Astrocyte of the hippocampus (primary cell): ENCODE results near the gene TRIO.

ENCODE experiments used
- DNase-seq: peaks from one replicate; pipeline ENCODE4 v3.0.0; 2011; ENCODE audit warnings: low read depth, low spot score

The TRIO gene

DNA sequence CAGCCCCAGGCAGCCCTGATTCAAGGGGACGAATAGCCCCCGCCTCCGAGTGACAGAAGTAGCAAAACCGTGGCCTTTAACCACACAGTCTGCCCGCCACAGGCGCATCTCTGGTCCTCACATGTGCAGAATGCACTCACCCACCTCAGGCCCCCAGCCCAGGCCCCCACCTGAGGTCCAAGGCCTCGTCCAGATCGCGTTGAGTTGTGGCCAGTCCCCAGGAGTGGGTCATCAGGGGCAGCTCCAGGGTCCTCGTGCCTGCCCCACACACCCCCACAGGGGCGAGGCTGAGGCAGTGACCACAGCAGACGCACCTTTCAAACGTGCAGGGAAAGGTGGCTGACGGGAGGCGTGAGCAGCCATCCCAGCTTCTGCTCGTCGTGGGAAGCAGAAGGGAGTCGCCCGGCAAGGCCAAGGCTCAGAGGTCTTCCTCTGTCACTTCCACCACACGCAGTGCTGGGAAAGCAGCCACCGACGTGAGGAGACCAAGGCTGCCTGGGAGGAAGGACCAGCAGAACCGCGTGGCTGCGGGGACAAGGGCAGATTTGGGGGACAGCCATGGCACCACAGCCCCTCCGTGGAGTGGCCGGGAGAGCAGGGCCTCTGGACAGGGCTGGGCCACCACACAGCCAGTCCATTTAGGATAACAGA, 360.7 kb downstream of the TRIO start:
- no peak for DNase-seq

GRCh38 chr5:14504332-14504727, 361.2 kb downstream of the TRIO start:
- DNase-seq, result no peak

DNA sequence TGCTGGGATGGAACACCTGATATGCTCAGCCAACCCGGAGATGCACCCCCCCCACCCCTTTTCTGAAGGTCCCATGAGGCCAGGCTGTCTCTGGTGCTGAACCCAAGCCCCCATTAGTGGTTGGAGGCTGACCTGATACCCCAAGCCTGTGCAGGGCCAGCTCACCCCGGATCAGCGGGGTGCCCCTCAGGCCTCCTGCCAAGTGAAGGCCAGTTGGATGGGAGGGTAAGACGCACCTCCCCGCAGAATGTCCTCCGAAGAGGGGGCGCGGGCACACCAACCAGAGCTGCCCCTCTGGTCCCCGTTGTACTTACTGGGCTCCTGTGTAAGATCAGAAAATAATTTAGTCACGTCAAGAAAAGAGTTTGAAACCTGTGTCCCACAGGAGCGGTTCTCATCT, 361.7 kb downstream of the TRIO start:
- no peak for DNase-seq

GRCh38 chr5:14505310-14506139, 362.4 kb downstream of the TRIO start:
- DNase-seq, result no peak

DNA sequence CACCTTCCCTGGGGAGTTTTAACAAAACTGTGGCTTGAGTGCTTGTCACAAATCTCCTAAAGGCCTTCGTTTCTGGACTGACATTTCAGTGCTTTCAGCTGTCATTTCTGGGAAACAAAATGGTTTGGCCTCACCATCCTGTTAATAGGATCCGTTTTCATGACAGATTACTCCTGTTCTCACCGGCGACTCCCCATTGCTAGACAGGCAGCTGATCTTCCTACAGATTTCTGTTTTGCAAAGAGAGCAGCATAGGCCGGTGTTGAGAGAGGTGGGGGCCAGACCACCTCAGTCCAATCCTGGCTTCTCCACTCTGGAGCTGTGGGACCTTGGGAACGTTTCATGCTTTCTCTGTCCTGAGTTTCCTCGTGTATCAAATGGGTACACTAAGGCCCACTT, 363.0 kb downstream of the TRIO start:
- no peak for DNase-seq

- DNase-seq, result no peak
Observed at GRCh38 chr5:14506661-14507060, 363.5 kb downstream of the TRIO start.

- DNase-seq, result no peak
Observed at GRCh38 chr5:14507156-14507941, 364.2 kb downstream of the TRIO start.

DNA sequence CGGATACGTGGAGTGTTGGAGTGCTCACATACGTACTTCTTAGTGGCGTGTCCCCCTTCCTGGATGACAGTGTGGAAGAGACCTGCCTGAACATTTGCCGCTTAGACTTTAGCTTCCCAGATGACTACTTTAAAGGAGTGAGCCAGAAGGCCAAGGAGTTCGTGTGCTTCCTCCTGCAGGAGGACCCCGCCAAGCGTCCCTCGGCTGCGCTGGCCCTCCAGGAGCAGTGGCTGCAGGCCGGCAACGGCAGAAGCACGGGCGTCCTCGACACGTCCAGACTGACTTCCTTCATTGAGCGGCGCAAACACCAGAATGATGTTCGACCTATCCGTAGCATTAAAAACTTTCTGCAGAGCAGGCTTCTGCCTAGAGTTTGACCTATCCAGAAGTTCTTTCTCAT, 364.9 kb downstream of the TRIO start:
- no peak for DNase-seq

DNA sequence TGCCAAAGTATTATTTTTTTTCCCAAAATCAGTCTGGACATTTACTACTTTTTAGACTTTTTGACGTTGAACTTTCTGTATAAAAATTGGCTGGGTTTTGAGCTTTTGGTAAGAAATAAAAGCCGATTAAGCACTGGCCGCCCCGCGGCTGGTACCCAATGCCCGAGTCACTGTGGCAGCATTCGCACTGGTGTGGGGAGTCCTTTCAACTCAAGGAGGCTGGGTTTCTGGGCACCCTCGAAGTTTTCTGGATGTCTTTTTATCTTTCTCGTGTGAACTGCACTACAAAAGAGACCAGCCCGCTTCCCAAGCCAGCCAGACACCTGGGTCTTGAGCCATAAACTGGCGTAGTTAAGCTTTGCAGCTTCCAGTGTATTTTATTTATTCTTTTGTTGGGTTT, 366.4 kb downstream of the TRIO start:
- no peak for DNase-seq

- DNase-seq, result no peak
Observed at GRCh38 chr5:14510156-14510734, 367.1 kb downstream of the TRIO start.

GRCh38 chr5:14510880-14511279, 367.7 kb downstream of the TRIO start:
- no peak for DNase-seq

DNA sequence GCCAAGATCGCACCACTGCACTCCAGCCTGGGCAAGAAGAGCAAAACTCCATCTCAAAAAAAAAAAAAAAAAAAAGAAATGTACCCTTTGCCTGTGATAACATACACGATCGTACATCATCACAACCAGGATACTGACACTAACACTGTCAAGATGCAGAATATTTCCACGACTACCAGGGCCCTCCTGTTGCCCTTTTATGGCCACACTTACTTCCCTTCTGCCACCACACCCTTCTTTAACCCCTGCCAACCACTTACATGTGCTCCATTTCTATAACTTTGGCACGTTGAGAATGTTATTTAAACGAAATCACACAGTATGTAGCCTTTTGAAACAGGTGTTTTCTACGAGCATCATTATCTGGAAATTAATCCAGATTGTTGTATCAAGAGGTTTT, 369.4 kb downstream of the TRIO start:
- no peak for DNase-seq

- DNase-seq, result no peak
Observed at GRCh38 chr5:14513266-14513665, 370.1 kb downstream of the TRIO start.

DNA sequence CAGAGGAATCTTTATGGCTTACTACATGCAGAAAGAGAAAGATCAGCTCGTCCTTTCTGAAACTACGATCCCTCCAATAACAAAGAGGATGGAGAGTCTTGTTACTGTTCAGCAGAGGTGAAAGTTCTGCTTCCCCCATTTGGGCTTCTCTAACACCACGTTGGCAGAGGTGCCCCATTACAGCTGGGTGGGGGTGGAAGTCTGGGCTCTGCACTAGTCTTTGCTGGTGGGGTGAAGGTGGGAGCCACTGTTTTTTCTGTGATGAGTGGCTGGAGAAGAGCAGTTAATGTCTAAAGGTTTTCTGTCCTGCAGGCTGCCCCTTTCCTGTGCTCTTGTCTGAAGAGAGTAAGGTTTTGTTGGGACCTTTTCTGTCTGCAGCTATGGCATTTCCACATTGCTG, 373.8 kb downstream of the TRIO start:
- no peak for DNase-seq

- no peak for DNase-seq
Observed at GRCh38 chr5:14518638-14519037, 375.5 kb downstream of the TRIO start.

GRCh38 chr5:14521748-14522147, 378.6 kb downstream of the TRIO start:
- DNase-seq, result no peak

DNA sequence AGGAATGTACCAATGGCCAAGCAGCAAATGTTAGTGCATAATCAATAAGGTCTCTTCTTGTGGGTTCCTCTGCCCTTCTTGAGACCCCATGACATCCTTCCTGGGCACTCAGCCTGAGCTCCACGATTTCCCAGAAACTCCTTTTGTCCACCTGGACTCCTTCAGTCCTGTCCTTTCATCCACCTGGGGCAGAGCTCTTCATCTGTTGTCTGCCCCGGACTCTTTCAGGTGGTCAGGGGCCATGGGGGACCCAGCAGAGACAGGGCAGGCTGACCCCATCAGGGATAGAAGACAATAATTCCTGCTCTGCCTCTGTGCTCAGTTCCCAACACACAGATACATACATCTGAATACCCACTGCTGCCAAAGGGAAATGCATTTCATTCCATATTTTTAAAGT, 379.6 kb downstream of the TRIO start:
- no peak for DNase-seq

DNA sequence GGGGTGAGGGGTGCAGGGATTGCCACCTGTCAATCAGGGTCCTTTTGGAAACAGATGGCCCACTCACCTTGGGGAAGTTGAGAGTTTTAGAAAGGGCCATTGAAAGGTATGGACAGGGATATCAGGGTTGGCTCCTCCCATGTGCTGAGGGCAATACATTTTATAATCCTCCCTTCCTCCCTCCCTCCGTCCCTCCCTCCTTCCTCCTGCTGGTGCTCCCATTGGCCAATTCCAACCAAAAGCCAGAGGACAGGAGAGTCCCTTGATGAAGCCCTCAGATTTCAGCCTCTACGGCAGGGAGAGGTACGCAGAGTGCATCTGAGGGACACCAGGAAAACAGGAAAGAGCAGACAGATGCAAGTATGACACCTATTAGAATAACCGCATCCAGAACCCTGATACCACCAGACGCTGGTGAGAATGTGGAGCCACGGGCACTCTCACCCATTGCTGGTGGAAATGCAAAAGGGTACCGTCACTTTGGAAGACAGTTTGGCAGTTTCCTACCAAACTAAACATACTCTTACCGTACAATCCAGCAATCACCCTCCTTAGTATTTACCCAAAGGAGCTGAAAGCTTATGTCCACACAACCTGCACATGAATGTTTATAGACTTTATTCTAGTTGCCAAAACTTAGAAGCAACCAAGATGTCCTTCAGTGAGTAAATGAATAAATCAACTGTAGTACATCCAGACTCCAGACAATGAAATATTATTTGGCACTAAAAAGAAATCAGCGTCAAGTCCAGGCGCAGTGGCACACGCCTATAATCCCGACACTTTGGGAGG, 380.3 kb downstream of the TRIO start:
- no peak for DNase-seq

DNA sequence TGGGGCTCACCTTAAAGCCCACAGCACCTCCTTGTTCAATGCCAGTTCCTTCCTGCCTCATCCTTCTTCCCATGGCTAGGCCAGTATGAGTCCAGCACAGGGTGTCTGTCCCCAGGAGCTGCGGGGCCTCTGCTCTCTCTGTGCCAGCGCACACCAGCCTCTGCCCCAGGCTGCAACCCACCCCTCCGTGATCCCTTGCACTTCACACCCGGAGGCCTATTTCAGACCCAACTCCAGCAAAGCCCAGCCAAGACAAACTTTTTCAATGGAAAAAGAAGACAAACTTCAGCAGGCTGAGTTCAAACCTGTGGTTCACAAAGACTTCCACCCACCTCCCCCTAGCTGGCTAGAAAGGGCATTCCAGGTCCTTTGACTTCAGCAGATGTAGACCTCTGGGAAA, 382.3 kb downstream of the TRIO start:
- DNase-seq, result no peak

DNA sequence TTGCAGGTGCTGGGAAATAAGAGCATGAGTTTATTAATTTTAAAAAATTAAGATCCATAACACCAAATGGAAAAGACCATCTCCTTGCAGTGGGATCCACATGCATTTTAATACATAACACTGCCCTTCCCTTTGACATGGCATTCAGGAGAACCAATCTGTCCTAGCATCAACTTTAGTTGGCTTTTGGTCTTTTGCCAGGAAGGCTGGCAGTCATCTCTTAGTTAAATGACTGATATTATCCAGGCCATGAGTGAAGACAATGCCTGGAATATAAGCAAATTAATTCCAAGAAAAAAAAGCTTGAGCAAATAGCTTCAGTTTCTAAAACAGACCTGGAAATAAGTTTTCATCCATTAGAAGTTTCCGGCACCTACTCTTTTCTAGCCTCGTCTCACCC, 383.4 kb downstream of the TRIO start:
- no peak for DNase-seq

GRCh38 chr5:14528115-14528514, 385.0 kb downstream of the TRIO start:
- DNase-seq, result no peak
